Hepatocyte (in vitro differentiated cells): ENCODE data around the gene CRADD. TPM values are rescaled to one million over a fixed set of nuclear protein-coding genes. Genes with fewer than 3 reads are reported as not detected.

Experiments used
- DNase-seq: peaks from one replicate; pipeline ENCODE4 v3.0.0-alpha.2; 2016; ENCODE audit warnings: low spot score
- H2AFZ ChIP-seq: fragments of 200-600 bp; sonication (generic); 2 replicates; pipeline ENCODE4 v1.6.0; 2016; ENCODE audit warnings: antibody characterized with exemption, mild to moderate bottlenecking
- H3K27ac ChIP-seq: fragments of 200-600 bp; sonication (generic); 2 replicates; pipeline ENCODE4 v1.5.1; 2016; ENCODE audit warnings: mild to moderate bottlenecking
- H3K27me3 ChIP-seq: fragments of 200-600 bp; sonication (generic); 2 replicates; pipeline ENCODE4 v1.6.1; 2016
- H3K36me3 ChIP-seq: fragments of 200-600 bp; sonication (generic); replicated peaks from 2 replicates; pipeline ENCODE4 v1.5.1; 2016; ENCODE audit warnings: low read depth; ENCODE audit not compliant: insufficient read depth
- H3K4me1 ChIP-seq: fragments of 200-600 bp; sonication (generic); 2 replicates; pipeline ENCODE4 v1.5.1; 2016; ENCODE audit warnings: mild to moderate bottlenecking, moderate library complexity; ENCODE audit not compliant: insufficient read depth
- H3K4me2 ChIP-seq: fragments of 200-600 bp; sonication (generic); 2 replicates; pipeline ENCODE4 v1.6.0; 2016
- H3K4me3 ChIP-seq: fragments of 200-600 bp; sonication (generic); 2 replicates; pipeline ENCODE4 v1.5.1; 2016; ENCODE audit warnings: mild to moderate bottlenecking
- H3K79me2 ChIP-seq: fragments of 200-600 bp; sonication (generic); 2 replicates; pipeline ENCODE4 v1.6.0; 2017; ENCODE audit warnings: mild to moderate bottlenecking
- H3K9me2 ChIP-seq: fragments of 200-600 bp; sonication (generic); replicated peaks from 2 replicates; pipeline ENCODE4 v1.6.0; 2017; ENCODE audit warnings: mild to moderate bottlenecking; ENCODE audit not compliant: insufficient read depth
- H3K9me3 ChIP-seq: fragments of 200-600 bp; sonication (generic); 2 replicates; pipeline ENCODE4 v1.5.1; 2016; ENCODE audit warnings: low read depth, mild to moderate bottlenecking
- H4K20me1 ChIP-seq: fragments of 200-600 bp; sonication (generic); 2 replicates; pipeline ENCODE4 v1.6.0; 2016; ENCODE audit warnings: mild to moderate bottlenecking; ENCODE audit not compliant: insufficient read depth, poor library complexity, severe bottlenecking
- EZH2 ChIP-seq: fragments of 200-600 bp; sonication (generic); IDR thresholded peaks from 2 replicates; pipeline ENCODE4 v1.6.1; 2016; ENCODE audit warnings: antibody characterized with exemption, mild to moderate bottlenecking, borderline replicate concordance
- EZH2phosphoT487 ChIP-seq: fragments of 200-600 bp; sonication (generic); IDR thresholded peaks from one replicate; pipeline ENCODE4 v1.6.1; 2018; ENCODE audit warnings: antibody characterized with exemption, mild to moderate bottlenecking, low read depth, moderate library complexity; ENCODE audit not compliant: unreplicated experiment, severe bottlenecking
- WGBS: methylation state at CpG from one replicate; pipeline ENCODE4 v1.1.6; 2016; ENCODE audit warnings: low lambda C conversion rate; ENCODE audit errors: missing lambda C conversion rate; 5-methylcytosine and 5-hydroxymethylcytosine counted together
- polyA plus RNA-seq: library from polyadenylated mRNA; unstranded; fragments of >200 nt; fragmentation: Nextera tagmentation; extraction: Ambion mirVana; gene quantifications from 2 replicates; pipeline ENCODE4 v1.2.1, GENCODE V29; 2016
- total RNA-seq: library from RNA; depleted of rRNA; stranded (reverse); fragments of >200 nt; gene quantifications from 2 replicates; pipeline ENCODE4 v1.2.3, GENCODE V29; 2014
- TF ChIP-seq, protein P1 (sequence below): fragments of 200-600 bp; sonication (generic); IDR thresholded peaks from 2 replicates; pipeline ENCODE4 v1.5.1; 2016; ENCODE audit warnings: antibody characterized with exemption, mild to moderate bottlenecking; ENCODE audit not compliant: poor library complexity

The CRADD gene
- total and polyA plus RNA-seq, 2 experiments from 2014 or later, result 19.5 to 27.3 TPM

DNA sequence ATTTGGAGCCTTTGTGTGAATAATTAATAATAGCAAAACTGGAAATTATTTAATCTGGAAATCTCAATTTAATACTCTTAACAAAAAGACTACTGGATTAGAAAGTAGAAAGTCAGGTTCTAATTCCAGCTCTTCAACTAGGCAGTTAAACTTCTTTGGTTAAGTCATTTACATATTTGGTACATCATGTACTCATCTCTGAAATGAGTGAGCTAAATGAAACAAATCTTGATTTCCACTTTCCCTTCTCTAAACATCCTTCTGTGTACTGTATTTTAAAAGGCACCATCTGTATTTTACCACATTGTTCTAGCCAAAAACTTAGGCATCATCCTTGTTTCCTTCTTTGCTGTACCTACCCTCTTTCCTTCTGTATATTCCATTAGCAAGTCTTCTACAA is 26.9 kb downstream of the CRADD start:
- H3K9me2 ChIP-seq, result no peaks in the 10 kb centered on the region
- H3K27ac ChIP-seq, result no peak overlapping the region
- H3K4me3 ChIP-seq, result no peak overlapping the region
- H4K20me1 ChIP-seq, result no peaks in the 10 kb centered on the region
- DNase-seq, result no peak
- no peak overlapping the region for H2AFZ ChIP-seq
- no peak overlapping the region for H3K4me2 ChIP-seq
- H3K4me1 ChIP-seq, result peaks cover 12% of the 10 kb centered on the region
- H3K27me3 ChIP-seq, result no peaks in the 10 kb centered on the region
- TF ChIP-seq EZH2 (no peak), EZH2phosphoT487 (no peak)
- TF ChIP-seq, protein P1, sequence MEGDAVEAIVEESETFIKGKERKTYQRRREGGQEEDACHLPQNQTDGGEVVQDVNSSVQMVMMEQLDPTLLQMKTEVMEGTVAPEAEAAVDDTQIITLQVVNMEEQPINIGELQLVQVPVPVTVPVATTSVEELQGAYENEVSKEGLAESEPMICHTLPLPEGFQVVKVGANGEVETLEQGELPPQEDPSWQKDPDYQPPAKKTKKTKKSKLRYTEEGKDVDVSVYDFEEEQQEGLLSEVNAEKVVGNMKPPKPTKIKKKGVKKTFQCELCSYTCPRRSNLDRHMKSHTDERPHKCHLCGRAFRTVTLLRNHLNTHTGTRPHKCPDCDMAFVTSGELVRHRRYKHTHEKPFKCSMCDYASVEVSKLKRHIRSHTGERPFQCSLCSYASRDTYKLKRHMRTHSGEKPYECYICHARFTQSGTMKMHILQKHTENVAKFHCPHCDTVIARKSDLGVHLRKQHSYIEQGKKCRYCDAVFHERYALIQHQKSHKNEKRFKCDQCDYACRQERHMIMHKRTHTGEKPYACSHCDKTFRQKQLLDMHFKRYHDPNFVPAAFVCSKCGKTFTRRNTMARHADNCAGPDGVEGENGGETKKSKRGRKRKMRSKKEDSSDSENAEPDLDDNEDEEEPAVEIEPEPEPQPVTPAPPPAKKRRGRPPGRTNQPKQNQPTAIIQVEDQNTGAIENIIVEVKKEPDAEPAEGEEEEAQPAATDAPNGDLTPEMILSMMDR, result no peak
- peaks cover 21% of the 10 kb centered on the region for H3K79me2 ChIP-seq
- H3K9me3 ChIP-seq, result no peaks in the 10 kb centered on the region
- no peaks in the 10 kb centered on the region for H3K36me3 ChIP-seq

DNA sequence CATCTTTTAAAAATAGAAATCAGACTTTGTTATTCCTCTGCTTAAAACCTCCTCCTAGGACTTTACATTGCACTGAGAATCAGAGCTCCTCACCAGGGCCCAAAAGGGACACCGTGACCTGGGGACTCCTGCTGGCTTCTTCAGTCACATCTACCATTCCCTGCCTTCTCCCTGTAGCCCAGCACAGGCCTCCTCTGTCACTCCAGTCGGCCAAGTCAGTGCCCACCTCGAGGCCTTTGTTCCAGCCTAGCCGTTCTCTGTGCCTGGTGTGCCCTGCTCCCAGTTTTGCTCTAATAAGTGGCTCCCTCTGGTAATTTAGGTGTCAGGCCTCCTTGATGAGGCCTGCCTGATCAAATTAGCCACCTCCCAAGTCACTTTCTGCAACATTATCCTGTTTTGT is 27.4 kb downstream of the CRADD start:
- Histone ChIP-seq H3K9me3 (peaks cover 2% of the 10 kb centered on the region), H3K4me3 (no peak overlapping the region), H3K9me2 (no peaks in the 10 kb centered on the region), H3K4me1 (peaks cover 7% of the 10 kb centered on the region), H3K27me3 (no peaks in the 10 kb centered on the region), H3K4me2 (no peak overlapping the region), H3K36me3 (no peaks in the 10 kb centered on the region), H2AFZ (no peak overlapping the region), H3K79me2 (peaks cover 21% of the 10 kb centered on the region), H4K20me1 (no peaks in the 10 kb centered on the region), H3K27ac (no peak overlapping the region)
- 93% methylated on average over 4 of the region's 4 CpGs for WGBS
- DNase-seq, result no peak
- TF ChIP-seq, protein P1, result no peak
- TF ChIP-seq EZH2phosphoT487 (no peak), EZH2 (no peak)

DNA sequence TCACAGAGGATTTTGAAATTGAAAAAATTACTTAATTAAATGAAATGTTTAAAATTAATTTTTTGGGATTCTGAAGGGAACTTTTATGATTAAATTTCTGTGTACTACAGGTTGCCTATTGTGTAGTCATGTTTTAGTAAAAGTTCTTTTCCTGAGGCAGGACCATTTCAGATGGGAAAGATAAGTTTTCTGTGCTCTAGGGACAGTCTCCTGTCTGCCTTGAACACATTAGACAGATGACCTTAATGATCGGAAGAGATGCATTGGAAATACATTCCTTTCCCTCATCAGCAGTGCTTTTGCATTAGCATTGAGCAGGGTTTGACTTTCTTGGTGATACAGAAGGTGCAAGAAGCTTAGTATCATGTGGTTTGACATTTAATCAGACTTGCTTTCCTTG is 28.1 kb downstream of the CRADD start:
- no peak for DNase-seq
- H3K27ac ChIP-seq, result no peak overlapping the region
- no peaks in the 10 kb centered on the region for H3K27me3 ChIP-seq
- H3K4me3 ChIP-seq, result no peak overlapping the region
- no peak overlapping the region for H3K4me2 ChIP-seq
- no peak for TF ChIP-seq EZH2
- TF ChIP-seq, protein P1, result no peak
- peaks cover 5% of the 10 kb centered on the region for H3K9me3 ChIP-seq
- H2AFZ ChIP-seq, result no peak overlapping the region
- peaks cover 24% of the 10 kb centered on the region for H3K79me2 ChIP-seq
- H4K20me1 ChIP-seq, result no peaks in the 10 kb centered on the region
- H3K4me1 ChIP-seq, result peaks cover 3% of the 10 kb centered on the region
- no peaks in the 10 kb centered on the region for H3K9me2 ChIP-seq
- H3K36me3 ChIP-seq, result no peaks in the 10 kb centered on the region
- WGBS, result 84% methylated on average over 1 of the region's 1 CpG

DNA sequence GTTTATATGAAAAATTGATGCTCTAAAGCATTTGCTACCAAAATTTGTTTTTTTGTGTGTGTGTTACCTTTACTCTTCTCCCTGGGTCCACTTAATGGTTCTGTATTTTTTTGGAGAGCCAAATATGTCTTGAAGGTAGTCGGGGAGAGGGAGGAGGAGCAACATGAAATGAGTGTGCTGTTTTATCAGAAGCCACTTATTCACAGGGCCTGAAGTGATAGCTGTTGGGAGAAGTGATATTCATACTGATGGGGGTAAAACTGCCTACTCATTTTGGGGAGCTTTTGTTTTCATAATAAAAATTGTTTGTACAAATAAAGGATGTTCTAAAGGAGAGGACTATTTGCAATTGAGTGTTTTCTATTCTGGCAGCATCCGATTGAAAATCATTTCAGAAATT is 29.2 kb downstream of the CRADD start:
- peaks cover 27% of the 10 kb centered on the region for H3K79me2 ChIP-seq
- no peak overlapping the region for H3K27ac ChIP-seq
- no peak overlapping the region for H2AFZ ChIP-seq
- H3K9me2 ChIP-seq, result no peaks in the 10 kb centered on the region
- no peak overlapping the region for H3K4me2 ChIP-seq
- no peaks in the 10 kb centered on the region for H3K27me3 ChIP-seq
- TF ChIP-seq EZH2 (no peak), EZH2phosphoT487 (no peak)
- no peaks in the 10 kb centered on the region for H3K36me3 ChIP-seq
- H4K20me1 ChIP-seq, result no peaks in the 10 kb centered on the region
- H3K9me3 ChIP-seq, result peaks cover 5% of the 10 kb centered on the region
- no peak overlapping the region for H3K4me3 ChIP-seq
- 83% methylated on average over 2 of the region's 2 CpGs for WGBS
- peaks cover 3% of the 10 kb centered on the region for H3K4me1 ChIP-seq
- DNase-seq, result no peak
